ENCODE results near the gene MAML3.

- TF ChIP-seq ZNF114 (CRISPR knock-in tag; IDR thresholded peaks at IDR 0.05) (no peak), EZH2 (IDR thresholded peaks at IDR 0.05; ENCODE audit: low read depth, unreplicated experiment) (no peak), CTCF (conservative IDR thresholded peaks at IDR 0.05; ENCODE audit: low read depth in 2 of 2) (no peak), POLR2AphosphoS5 (IDR thresholded peaks at IDR 0.05; ENCODE audit: low read depth) (no peak), NANOG (IDR thresholded peaks at IDR 0.05; ENCODE audit: borderline replicate concordance) (no peak), ETS1 (IDR thresholded peaks at IDR 0.05) (no peak), REST (IDR thresholded peaks at IDR 0.05; ENCODE audit: unreplicated experiment) (no peak), CREB1 (CRISPR knock-in tag; IDR thresholded peaks at IDR 0.05; ENCODE audit: low read depth) (no peak), EZH2phosphoT487 (IDR thresholded peaks at IDR 0.05; ENCODE audit: unreplicated experiment) (no peak), JUNB (IDR thresholded peaks at IDR 0.05; ENCODE audit: unreplicated experiment) (no peak)
Observed at GRCh38 chr4:139795527-139796314, 358.3 kb downstream of the MAML3 start.
